ENCODE measurements around the gene ZFR2.

The ZFR2 gene

DNA sequence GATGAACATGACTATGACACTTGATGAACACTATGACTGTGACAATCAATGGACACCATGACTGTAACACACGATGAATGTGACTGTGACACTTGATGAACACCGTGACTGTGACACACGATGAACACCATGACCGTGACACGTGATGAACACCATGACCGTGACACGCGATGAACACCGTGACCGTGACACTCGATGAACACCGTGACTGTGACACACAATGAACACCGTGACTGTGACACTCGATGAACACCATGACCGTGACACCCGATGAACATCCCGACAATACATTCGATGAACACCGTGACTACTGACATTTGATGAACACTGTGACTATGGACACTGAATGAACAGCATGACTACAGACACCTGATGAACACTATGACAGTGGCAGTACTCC is 30.9 kb downstream of the ZFR2 start:
- TF ChIP-seq, protein P1, sequence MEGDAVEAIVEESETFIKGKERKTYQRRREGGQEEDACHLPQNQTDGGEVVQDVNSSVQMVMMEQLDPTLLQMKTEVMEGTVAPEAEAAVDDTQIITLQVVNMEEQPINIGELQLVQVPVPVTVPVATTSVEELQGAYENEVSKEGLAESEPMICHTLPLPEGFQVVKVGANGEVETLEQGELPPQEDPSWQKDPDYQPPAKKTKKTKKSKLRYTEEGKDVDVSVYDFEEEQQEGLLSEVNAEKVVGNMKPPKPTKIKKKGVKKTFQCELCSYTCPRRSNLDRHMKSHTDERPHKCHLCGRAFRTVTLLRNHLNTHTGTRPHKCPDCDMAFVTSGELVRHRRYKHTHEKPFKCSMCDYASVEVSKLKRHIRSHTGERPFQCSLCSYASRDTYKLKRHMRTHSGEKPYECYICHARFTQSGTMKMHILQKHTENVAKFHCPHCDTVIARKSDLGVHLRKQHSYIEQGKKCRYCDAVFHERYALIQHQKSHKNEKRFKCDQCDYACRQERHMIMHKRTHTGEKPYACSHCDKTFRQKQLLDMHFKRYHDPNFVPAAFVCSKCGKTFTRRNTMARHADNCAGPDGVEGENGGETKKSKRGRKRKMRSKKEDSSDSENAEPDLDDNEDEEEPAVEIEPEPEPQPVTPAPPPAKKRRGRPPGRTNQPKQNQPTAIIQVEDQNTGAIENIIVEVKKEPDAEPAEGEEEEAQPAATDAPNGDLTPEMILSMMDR (IDR thresholded peaks at IDR 0.05; ENCODE audit: insufficient read depth, low read depth, low read length, missing control alignments): no peak
- no peak for DNase-seq (ENCODE audit: low read depth)
- no peak overlapping the region for H3K4me3 ChIP-seq (ENCODE audit: low read depth, low read length)

DNA sequence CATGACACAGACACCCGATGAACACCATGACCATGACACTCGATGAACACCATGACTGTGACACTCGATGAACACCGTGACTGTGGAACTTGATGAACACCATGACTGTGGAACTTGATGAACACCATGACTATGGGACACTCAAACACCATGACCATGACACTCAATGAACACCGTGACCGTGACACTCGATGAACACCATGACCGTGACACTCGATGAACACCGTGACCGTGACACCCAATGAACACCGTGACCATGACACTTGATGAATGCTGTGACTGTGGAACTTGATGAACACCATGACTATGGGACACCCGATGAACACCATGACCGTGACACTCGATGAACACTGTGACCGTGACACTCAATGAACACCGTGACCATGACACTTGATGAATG is 31.5 kb downstream of the ZFR2 start:
- TF ChIP-seq, protein P1 (IDR thresholded peaks at IDR 0.05; ENCODE audit: insufficient read depth, low read depth, low read length, missing control alignments): no peak
- no peak for DNase-seq (ENCODE audit: low read depth)
- H3K4me3 ChIP-seq (ENCODE audit: low read depth, low read length): no peak overlapping the region

DNA sequence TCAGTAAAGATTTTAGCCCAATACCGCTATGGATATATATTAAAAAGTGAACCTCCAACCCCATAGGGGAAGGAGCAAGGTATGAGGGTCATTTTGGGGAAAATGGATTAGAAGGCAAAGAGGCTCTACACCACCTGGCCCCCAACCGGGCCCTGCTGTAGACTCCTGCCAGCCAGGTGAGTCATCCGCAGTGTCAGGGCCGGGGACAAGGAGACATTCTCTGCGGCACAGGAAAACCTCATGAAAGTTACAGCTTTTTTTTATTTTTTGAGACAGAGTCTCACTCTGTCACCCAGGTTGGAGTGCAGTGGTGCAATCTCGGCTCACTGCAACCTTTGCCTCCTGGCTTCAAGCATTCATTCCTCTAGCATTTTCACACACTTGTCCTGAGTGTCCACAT is 32.0 kb downstream of the ZFR2 start:
- H3K4me3 ChIP-seq (ENCODE audit: low read depth, low read length): no peak overlapping the region
- no peak for DNase-seq (ENCODE audit: low read depth)
- TF ChIP-seq, protein P1 (IDR thresholded peaks at IDR 0.05; ENCODE audit: insufficient read depth, low read depth, low read length, missing control alignments): no peak

DNA sequence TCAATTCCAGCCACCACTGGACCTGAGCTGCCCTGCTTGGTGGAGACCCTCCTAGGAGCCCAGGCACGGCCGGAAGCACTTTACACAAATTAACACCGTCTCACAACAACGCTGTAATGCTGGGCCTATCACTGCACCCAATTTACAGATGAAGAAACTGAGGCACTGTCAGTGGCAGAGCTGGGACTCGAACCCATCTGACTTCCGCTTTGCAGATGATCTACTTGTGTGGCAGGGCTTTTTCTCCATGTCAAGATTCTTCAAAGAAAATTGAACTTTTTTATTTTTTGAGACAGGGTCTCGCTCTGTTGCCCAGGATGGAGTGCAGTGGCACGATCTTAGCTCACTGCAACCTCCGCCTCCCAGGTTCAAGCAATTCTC is 33.8 kb downstream of the ZFR2 start:
- DNase-seq (ENCODE audit: low read depth): no peak
- TF ChIP-seq, protein P1 (IDR thresholded peaks at IDR 0.05; ENCODE audit: insufficient read depth, low read depth, low read length, missing control alignments): no peak
- no peak overlapping the region for H3K4me3 ChIP-seq (ENCODE audit: low read depth, low read length)

DNA sequence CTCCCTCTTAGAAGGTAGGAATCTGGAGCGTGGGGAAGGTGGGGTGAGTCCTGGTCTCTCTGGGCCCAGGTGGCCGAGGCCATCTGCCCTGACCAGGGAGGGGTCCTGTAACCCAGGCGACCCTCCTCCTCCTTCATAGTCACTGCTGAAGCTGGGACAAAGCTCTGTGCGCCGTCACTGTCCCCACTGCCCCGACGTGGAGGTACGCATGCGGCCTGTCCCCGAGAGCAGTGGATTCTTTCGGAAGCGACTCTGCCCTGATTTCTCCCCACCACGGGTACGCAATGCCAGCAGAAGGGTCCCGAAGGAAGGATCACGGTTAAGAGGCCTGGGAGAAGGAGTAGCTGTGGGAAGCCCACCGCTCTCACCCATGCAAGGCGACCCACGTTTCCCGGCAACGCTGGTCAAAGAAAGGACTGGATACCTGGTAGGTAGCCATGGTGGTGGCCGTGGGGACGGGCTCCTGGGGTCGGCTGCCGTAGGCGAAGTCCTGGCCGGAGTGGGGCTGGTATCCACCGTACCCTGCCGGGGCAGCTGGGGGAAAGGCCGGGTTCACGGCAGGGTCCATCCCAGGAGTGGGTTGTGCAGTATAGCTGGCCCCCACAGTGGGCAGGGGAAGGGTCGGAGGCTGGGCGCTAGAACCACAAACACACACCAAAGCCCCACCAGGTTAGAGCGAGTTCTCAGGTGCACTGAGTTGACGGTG is 34.3 kb downstream of the ZFR2 start:
- DNase-seq (ENCODE audit: low read depth): no peak
- TF ChIP-seq, protein P1 (IDR thresholded peaks at IDR 0.05; ENCODE audit: insufficient read depth, low read depth, low read length, missing control alignments): no peak
- H3K4me3 ChIP-seq (ENCODE audit: low read depth, low read length): no peak overlapping the region

DNA sequence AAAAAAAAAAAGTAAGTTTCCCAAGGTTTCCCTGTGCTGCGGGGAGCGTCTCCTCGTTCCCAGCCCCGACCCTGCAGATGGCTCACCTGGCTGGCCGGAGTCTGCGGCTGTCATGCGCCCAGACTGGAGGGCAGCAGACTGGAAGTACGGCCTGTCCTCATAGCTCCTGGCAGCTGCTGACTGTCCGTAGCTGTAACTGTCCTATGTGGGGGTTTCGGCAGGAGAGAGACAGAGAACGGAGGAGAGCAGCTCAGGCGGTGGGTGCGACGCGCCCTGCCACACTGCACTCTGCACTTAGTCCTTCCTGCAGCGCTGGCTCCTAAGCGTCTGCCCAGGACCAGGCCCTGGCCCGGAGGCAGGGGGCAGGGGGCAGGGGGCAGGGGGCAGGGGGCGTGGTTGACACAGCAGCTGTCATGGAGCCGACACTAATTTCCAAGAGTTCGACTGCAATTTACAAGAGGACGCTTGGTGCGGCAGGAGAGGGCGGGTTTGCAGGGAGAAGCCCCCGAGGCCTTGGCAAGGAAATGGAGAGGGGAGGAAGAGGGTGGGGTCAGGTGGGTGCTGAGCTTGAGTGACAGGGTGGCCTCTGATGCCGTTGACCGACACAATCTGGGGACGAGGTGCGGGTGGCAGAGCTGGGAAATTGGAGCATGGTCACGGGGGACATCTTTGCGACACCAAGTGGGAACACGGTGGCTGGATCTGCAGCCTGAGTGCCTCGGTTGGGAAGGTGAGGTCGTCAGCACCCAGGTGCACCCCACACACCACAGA is 35.1 kb downstream of the ZFR2 start:
- TF ChIP-seq, protein P1 (IDR thresholded peaks at IDR 0.05; ENCODE audit: insufficient read depth, low read depth, low read length, missing control alignments): no peak
- DNase-seq (ENCODE audit: low read depth): no peak
- H3K4me3 ChIP-seq (ENCODE audit: low read depth, low read length): no peak overlapping the region

Data from GM12865 (cell line).